Hindlimb muscle (tissue), 1 donor: ENCODE results near the gene ELK4. TPM values are rescaled to one million over a fixed set of nuclear protein-coding genes. Genes with fewer than 3 reads are reported as not detected.

ENCODE experiments used
- polyA plus RNA-seq: library from polyadenylated mRNA; unstranded; fragments of 120-200 nt; gene quantifications from one replicate; pipeline ENCODE4 v1.2.1, GENCODE V29; 2013; ENCODE audit not compliant: insufficient read length

The ELK4 gene
- polyA plus RNA-seq, 1 donor = 14.2 TPM

Other genes with a start within 250 kb of the ELK4 start
- not detected for gene LEMD1, start 210.0 kb downstream of the ELK4 start, polyA plus RNA-seq
- not detected for gene BLACAT1, start 176.0 kb downstream of the ELK4 start, polyA plus RNA-seq
- 28.3 TPM for gene CDK18, start 127.3 kb downstream of the ELK4 start, polyA plus RNA-seq
- gene SLC45A3, start 48.5 kb upstream of the ELK4 start, polyA plus RNA-seq = 2.3 TPM
- gene NUCKS1, start 118.2 kb upstream of the ELK4 start, polyA plus RNA-seq = 219 TPM
- gene RAB29, start 143.5 kb upstream of the ELK4 start, polyA plus RNA-seq = 3.7 TPM
- gene SLC41A1, start 181.2 kb upstream of the ELK4 start, polyA plus RNA-seq = 37.9 TPM
- gene PM20D1, start 218.1 kb upstream of the ELK4 start, polyA plus RNA-seq = not detected